H1 (cell line): ENCODE data around the gene TARS3. TPM values are rescaled to one million over a fixed set of nuclear protein-coding genes. Genes with fewer than 3 reads are reported as not detected.

Experiments
- CTCF ChIA-PET: fragments of 300-600 bp; sonication (Branson Sonifier 250); formaldehyde crosslinking; loops from one replicate; lab custom pipeline; 2021; ENCODE audit not compliant: partially characterized antibody; lab: Charles Lee
- POLR2A ChIA-PET: fragments of 300-600 bp; sonication (Branson Sonifier 250); formaldehyde crosslinking; loops from one replicate; lab custom pipeline; 2021; ENCODE audit warnings: inconsistent platforms; ENCODE audit not compliant: partially characterized antibody; lab: Charles Lee
- DNase-seq, 2 experiments: peaks; one replicate each; pipeline versions ENCODE4 v3.0.0 to v3.0.0-alpha.2; 2010 to 2022; ENCODE audit warnings: low spot score in 2 of 2, low read depth in 1 of 2, mixed read lengths in 1 of 2
- FAIRE-seq: peaks from 2 replicates; lab custom pipeline; 2011; peaks lifted over from hg19 to GRCh38; lab: Jason Lieb, UNC
- H2AFZ ChIP-seq: 2 replicates; pipeline ENCODE4 v1.8.1; 2012; ENCODE audit warnings: low read length, inconsistent platforms
- H2AK5ac ChIP-seq: 2 replicates; pipeline ENCODE4 v1.6.1; 2013; ENCODE audit warnings: low read depth, low read length
- H2BK120ac ChIP-seq: replicated peaks from 2 replicates; pipeline ENCODE3; 2013; ENCODE audit warnings: low read depth, low read length, inconsistent platforms
- H2BK12ac ChIP-seq: 2 replicates; pipeline ENCODE4 v1.6.1; 2013; ENCODE audit warnings: low read depth, low read length
- H2BK15ac ChIP-seq: 2 replicates; pipeline ENCODE4 v1.6.1; 2013; ENCODE audit warnings: low read length
- H2BK20ac ChIP-seq: 2 replicates; pipeline ENCODE4 v1.6.1; 2013; ENCODE audit warnings: low read length
- H2BK5ac ChIP-seq: 2 replicates; pipeline ENCODE4 v1.6.1; 2013; ENCODE audit warnings: low read depth, low read length
- H3K14ac ChIP-seq: 2 replicates; pipeline ENCODE4 v1.6.1; 2013; ENCODE audit warnings: inconsistent platforms; ENCODE audit not compliant: insufficient read length
- H3K18ac ChIP-seq: 2 replicates; pipeline ENCODE4 v1.6.1; 2013; ENCODE audit warnings: low read length; ENCODE audit errors: extremely low read depth
- H3K23ac ChIP-seq: 2 replicates; pipeline ENCODE4 v1.6.1; 2013; ENCODE audit warnings: inconsistent platforms; ENCODE audit not compliant: insufficient read length
- H3K23me2 ChIP-seq: 2 replicates; pipeline ENCODE4 v1.6.1; 2013; ENCODE audit warnings: low read depth, low read length
- H3K27ac ChIP-seq: 2 replicates; pipeline ENCODE4 v1.6.1; 2011; ENCODE audit warnings: low read depth, low read length, inconsistent platforms
- H3K27me3 ChIP-seq, 4 experiments: replicated peaks in 1 of 4; 1 replicate in 1 of 4; 2 replicates in 3 of 4; pipeline versions ENCODE4 v1.6.1 to v1.8.1; 2011 to 2013; ENCODE audit warnings: low read length in 3 of 4, mild to moderate bottlenecking in 3 of 4, inconsistent platforms in 2 of 4, mixed read lengths in 2 of 4, moderate library complexity in 1 of 4; ENCODE audit not compliant: control insufficient read depth in 3 of 4, insufficient read depth in 3 of 4; ENCODE audit errors: extremely low read depth in 1 of 4
- H3K36me3 ChIP-seq, 4 experiments: 2 replicates each; pipeline versions ENCODE4 v1.6.1 to v1.8.1; 2011 to 2013; ENCODE audit warnings: mild to moderate bottlenecking in 4 of 4, low read length in 3 of 4, moderate library complexity in 2 of 4, control low read depth in 1 of 4, inconsistent platforms in 1 of 4; ENCODE audit not compliant: insufficient read depth in 4 of 4, control insufficient read depth in 2 of 4
- H3K4ac ChIP-seq: replicated peaks from 2 replicates; pipeline ENCODE3; 2013; ENCODE audit warnings: low read length, low read depth, mixed read lengths, inconsistent platforms; ENCODE audit not compliant: insufficient read length
- H3K4me1 ChIP-seq, 4 experiments: replicated peaks in 1 of 4; 1 replicate in 1 of 4; 2 replicates in 3 of 4; pipeline versions ENCODE4 v1.6.1 to v1.8.1; 2011 to 2013; ENCODE audit warnings: low read length in 3 of 4, inconsistent platforms in 2 of 4, mixed read lengths in 1 of 4; ENCODE audit not compliant: insufficient read depth in 4 of 4, control insufficient read depth in 3 of 4
- H3K4me2 ChIP-seq, 2 experiments: 2 replicates each; pipeline versions ENCODE4 v1.6.1 to v1.8.1; 2011 to 2013; ENCODE audit warnings: low read depth in 2 of 2, low read length in 2 of 2, control low read depth in 1 of 2, inconsistent platforms in 1 of 2, mild to moderate bottlenecking in 1 of 2; ENCODE audit not compliant: insufficient read depth in 1 of 2
- H3K4me3 ChIP-seq, 4 experiments: fragments of 200-600, 300-600 bp in 1 of 4; sonication (generic), shearing (Covaris generic), sonication (Bioruptor Twin) in 1 of 4; 2 replicates each; pipeline versions ENCODE4 v1.5.1 to v1.8.1; 2011 to 2016; ENCODE audit warnings: low read length in 4 of 4, low read depth in 3 of 4, control low read depth in 2 of 4, inconsistent platforms in 2 of 4, mild to moderate bottlenecking in 2 of 4, mixed read lengths in 1 of 4, moderate library complexity in 1 of 4; ENCODE audit not compliant: insufficient read depth in 2 of 4; ENCODE audit errors: extremely low read depth in 1 of 4
- H3K56ac ChIP-seq: replicated peaks from 2 replicates; pipeline ENCODE3; 2013; ENCODE audit warnings: low read depth, mild to moderate bottlenecking, mixed read lengths, low read length, inconsistent platforms; ENCODE audit not compliant: insufficient read length
- H3K79me1 ChIP-seq: 2 replicates; pipeline ENCODE4 v1.6.1; 2013; ENCODE audit warnings: low read depth, low read length, control low read depth
- H3K79me2 ChIP-seq, 2 experiments: 2 replicates each; pipeline versions ENCODE4 v1.6.1 to v1.8.1; 2012 to 2013; ENCODE audit warnings: low read length in 2 of 2, mild to moderate bottlenecking in 2 of 2, inconsistent platforms in 1 of 2; ENCODE audit not compliant: insufficient read depth in 2 of 2, control insufficient read depth in 1 of 2
- H3K9ac ChIP-seq, 4 experiments: replicated peaks in 1 of 4; 1 replicate in 1 of 4; 2 replicates in 3 of 4; pipeline versions ENCODE4 v1.6.1 to v1.8.1; 2011 to 2013; ENCODE audit warnings: low read depth in 3 of 4, low read length in 3 of 4, control low read depth in 2 of 4, mild to moderate bottlenecking in 2 of 4, moderate library complexity in 2 of 4, inconsistent platforms in 1 of 4; ENCODE audit errors: extremely low read depth in 1 of 4
- H3K9me3 ChIP-seq, 2 experiments: 2 replicates each; pipeline versions ENCODE4 v1.6.1 to v1.8.1; 2012 to 2013; ENCODE audit warnings: mild to moderate bottlenecking in 2 of 2, moderate library complexity in 2 of 2, control low read depth in 1 of 2, inconsistent platforms in 1 of 2, low read depth in 1 of 2, low read length in 1 of 2, mixed read lengths in 1 of 2; ENCODE audit not compliant: insufficient read depth in 2 of 2
- H4K20me1 ChIP-seq, 2 experiments: replicated peaks in 1 of 2; 2 replicates each; pipeline versions ENCODE3 to v1.8.1; 2011 to 2013; ENCODE audit warnings: inconsistent platforms in 2 of 2, low read length in 2 of 2, mild to moderate bottlenecking in 1 of 2; ENCODE audit not compliant: insufficient read depth in 2 of 2, control insufficient read depth in 1 of 2
- H4K5ac ChIP-seq: 2 replicates; pipeline ENCODE4 v1.6.1; 2013; ENCODE audit warnings: low read length, low read depth, mixed read lengths, inconsistent platforms; ENCODE audit not compliant: insufficient read length
- H4K8ac ChIP-seq: 2 replicates; pipeline ENCODE4 v1.8.0; 2013; ENCODE audit warnings: mild to moderate bottlenecking, moderate library complexity, low read length, inconsistent platforms; ENCODE audit not compliant: insufficient read depth; ENCODE audit errors: extremely low read depth
- H4K91ac ChIP-seq: replicated peaks from 2 replicates; pipeline ENCODE3; 2013; ENCODE audit warnings: low read length, mixed read lengths, inconsistent platforms; ENCODE audit not compliant: insufficient read length
- ASH2L ChIP-seq: fragments of 200-600, 300-600 bp; sonication (generic); IDR thresholded peaks from one replicate; pipeline ENCODE4 v1.7.1; 2017; ENCODE audit warnings: low read length
- GABPA ChIP-seq: IDR thresholded peaks from 2 replicates; pipeline ENCODE4 v1.6.1; 2011; ENCODE audit warnings: mild to moderate bottlenecking, low read length, moderate library complexity, borderline replicate concordance; ENCODE audit not compliant: insufficient read depth
- RAD21 ChIP-seq, 2 experiments: IDR thresholded peaks in 1 of 2; conservative IDR thresholded peaks in 1 of 2; 2 replicates each; pipeline ENCODE4 v1.6.1; 2011; ENCODE audit warnings: low read depth in 2 of 2, low read length in 2 of 2, improper control_type of control experiment in 1 of 2, inconsistent platforms in 1 of 2, mild to moderate bottlenecking in 1 of 2, moderate library complexity in 1 of 2
- WGBS, 2 experiments: shearing (Covaris generic) in 1 of 2; methylation state at CpG; one replicate each; pipeline versions ENCODE4 v1.1.6 to v1.1.7; 2013 to 2015; ENCODE audit warnings: low lambda C conversion rate in 2 of 2, mixed read lengths in 2 of 2, inconsistent platforms in 1 of 2, low coverage in 1 of 2, missing lambda C conversion rate in 1 of 2; ENCODE audit not compliant: insufficient replicate concordance in 2 of 2, insufficient coverage in 1 of 2, insufficient read length in 1 of 2; ENCODE audit errors: extremely low coverage in 1 of 2, missing lambda C conversion rate in 1 of 2; 5-methylcytosine and 5-hydroxymethylcytosine counted together
- polyA plus RNA-seq, 7 experiments: library from polyadenylated mRNA; depleted of rRNA in 3 of 7; stranded (reverse) in 5 of 7; unstranded in 2 of 7; fragments of >200 nt in 5 of 7; fragments of 200-250 nt in 2 of 7; gene quantifications; 1 replicate in 5 of 7; 2 replicates in 1 of 7; 4 replicates in 1 of 7; pipeline versions ENCODE4 v1.2.1 to v1.2.3, GENCODE V29; 2011 to 2013; ENCODE audit warnings: missing spikeins in 2 of 7, mixed read lengths in 2 of 7
- total RNA-seq: library from RNA; stranded (reverse); fragmentation: NEBNext Ultra II Directional; extraction: Animal tissue kit (Norgen Biotek cat#: 25700); gene quantifications from 2 replicates; pipeline ENCODE4 v1.2.1, GENCODE V29; 2021

The TARS3 gene
- total and polyA plus RNA-seq, 2 of the 8 experiments (the other 6 are each of a cell fraction or from before 2014, with no cell fraction given): 2.1 to 13.9 TPM

DNA sequence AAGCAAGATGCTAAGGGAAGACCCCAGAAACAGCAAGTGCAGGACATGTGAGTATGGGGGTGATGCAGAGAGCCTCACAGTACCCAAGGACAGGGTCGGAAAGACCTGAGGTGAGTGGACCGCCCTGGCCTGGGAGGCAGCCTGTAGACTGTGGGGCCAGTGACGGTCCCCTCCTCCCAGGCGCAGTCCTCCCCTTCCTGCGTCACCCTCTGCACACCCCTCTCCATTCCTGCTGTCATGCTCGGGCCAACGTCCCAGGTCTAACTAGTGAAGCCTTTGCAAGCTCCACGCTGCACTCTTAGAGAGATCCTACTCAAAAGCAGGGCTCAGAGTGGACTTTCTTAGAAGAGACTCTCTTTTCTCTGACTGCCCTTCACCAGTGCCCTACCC is 113.7 kb downstream of the TARS3 start:
- Histone ChIP-seq H2BK15ac (no peak overlapping the region), H3K4me2 (no peak overlapping the region), H3K56ac (no peak overlapping the region), H2BK5ac (no peak overlapping the region), H2BK12ac (no peak overlapping the region), H2AFZ (no peak overlapping the region), H3K27ac (no peak overlapping the region), H4K91ac (no peak overlapping the region), H3K79me2 (no peaks in the 10 kb centered on the region), H3K36me3 (no peaks in the 10 kb centered on the region), H3K4ac (no peak overlapping the region), H3K23me2 (no peaks in the 10 kb centered on the region), H4K5ac (no peak overlapping the region), H3K9ac (no peak overlapping the region), H3K4me1 (peaks cover 0 to 4% (median 2%) of the 10 kb centered on the region in 4 experiments; a peak in 5 of 7 replicates), H2BK20ac (no peak overlapping the region), H3K14ac (no peak overlapping the region), H4K8ac (no peak overlapping the region), H2BK120ac (no peak overlapping the region), H3K27me3 (peaks cover 0 to 2% (median 0%) of the 10 kb centered on the region in 4 experiments; a peak in 1 of 7 replicates), H3K23ac (no peak overlapping the region), H3K9me3 (no peaks in the 10 kb centered on the region), H3K4me3 (no peak overlapping the region), H2AK5ac (no peak overlapping the region), H4K20me1 (no peaks in the 10 kb centered on the region), H3K79me1 (no peaks in the 10 kb centered on the region), H3K18ac (no peak overlapping the region)
- DNase-seq (no peak), FAIRE-seq (no peak)
- POLR2A ChIA-PET: no interaction called here
- 89% methylated on average over 8 of the region's 8 CpGs; no CpG with 5 or more reads in 1 of the 2 experiments for whole genome bisulfite sequencing, 2 experiments
- CTCF ChIA-PET: interaction anchor here (6.4 kb wide), 1 partner anchor 30 kb away, joined by 33 read pairs; no protein-coding TSS in a partner anchor
- no peak for TF ChIP-seq RAD21 (IDR thresholded peaks at IDR 0.05 in 1 of 2, conservative IDR thresholded peaks at IDR 0.05 in 1 of 2; ENCODE audit: low read depth in 2 of 2, low read length in 2 of 2)
- no peak for TF ChIP-seq ASH2L
- no peak for TF ChIP-seq GABPA
